Loucy (cell line): ENCODE measurements around the gene OAF.

Experiments
- CTCF ChIP-seq: fragments of 200-600 bp; sonication (generic); conservative IDR thresholded peaks from 2 replicates; pipeline ENCODE4 v1.5.1; 2014; ENCODE audit warnings: mild to moderate bottlenecking, antibody characterized with exemption, low read length
- EZH2phosphoT487 ChIP-seq: fragments of 200-600 bp; IDR thresholded peaks from 2 replicates; pipeline ENCODE4 v1.6.1; 2018; ENCODE audit warnings: antibody characterized with exemption, mild to moderate bottlenecking, moderate library complexity, borderline replicate concordance

DNA sequence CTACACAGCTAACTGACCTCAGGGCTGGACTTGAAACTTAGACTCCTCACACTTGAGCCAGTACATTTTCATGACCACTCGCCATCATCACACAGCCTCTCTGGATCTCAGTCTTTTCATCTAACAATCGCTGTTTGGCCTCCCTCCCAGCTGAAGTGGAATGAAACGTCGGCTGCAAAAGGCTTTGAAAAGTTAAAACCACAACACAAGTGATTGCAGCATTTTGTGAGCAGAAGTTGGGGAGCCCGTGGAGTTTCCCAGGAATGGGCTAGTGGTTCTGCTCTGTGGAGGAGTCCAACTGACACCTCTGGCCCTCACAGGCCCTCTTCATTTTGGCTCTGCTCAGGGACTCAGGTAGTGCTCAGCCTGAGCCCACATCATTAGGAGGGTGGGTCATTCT is 37.0 kb upstream of the OAF start:
- TF ChIP-seq CTCF, result no peak
- TF ChIP-seq EZH2phosphoT487, result no peak
